ENCODE data around the gene MYO1D. TPM values are rescaled to one million over a fixed set of nuclear protein-coding genes. Genes with fewer than 3 reads are reported as not detected.

Gene MYO1D
- total and polyA plus RNA-seq, 2 of the 13 experiments (the other 11 are each of a cell fraction or from before 2014, with no cell fraction given): 13.2 to 17.3 TPM

DNA sequence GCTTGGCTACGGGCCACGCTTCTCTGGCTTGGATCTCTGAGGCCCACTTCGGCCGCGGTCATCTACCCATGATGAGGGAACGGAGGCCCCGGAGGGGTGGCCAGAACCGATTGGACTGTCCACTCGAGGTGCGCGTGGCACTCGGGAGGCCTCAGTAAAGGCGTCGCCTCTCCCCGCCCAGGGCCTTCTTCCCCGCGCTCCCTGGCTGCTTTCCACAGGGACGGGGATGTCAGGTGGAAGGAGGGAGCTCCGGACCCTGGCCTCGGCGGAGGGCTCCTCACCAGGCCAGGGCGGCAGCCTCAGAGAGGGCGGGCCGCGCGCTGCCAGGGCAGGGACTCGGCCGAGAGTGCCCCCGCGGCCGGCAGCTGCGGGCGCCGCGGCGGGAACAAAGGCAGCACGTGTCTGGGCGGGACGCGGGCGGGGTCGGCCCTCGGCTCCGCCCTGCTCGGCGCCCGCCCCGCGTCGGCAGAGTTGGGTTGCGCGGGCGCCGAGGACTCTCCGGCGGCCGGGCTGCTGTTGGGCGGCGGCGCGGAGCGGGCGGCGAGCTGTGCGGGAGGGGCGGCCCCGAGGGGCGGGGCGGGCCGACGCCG is 390.7 kb downstream of the MYO1D start (continued):
- TF ChIP-seq EEA1 (CRISPR knock-in tag; IDR thresholded peaks at IDR 0.05; ENCODE audit: borderline replicate concordance) (0 out of 2 replicates have a peak, but pooled peaks have one; percentile 24), REST (IDR thresholded peaks at IDR 0.05; ENCODE audit: borderline replicate concordance in 1 of 2, low read depth in 1 of 2, low read length in 2 of 2) (no peak), RCOR2 (CRISPR knock-in tag; IDR thresholded peaks at IDR 0.05) (no peak), CCDC6 (CRISPR knock-in tag; IDR thresholded peaks at IDR 0.05) (peak; percentile 74; the same call in 1 of the 2 replicates), ERF (CRISPR knock-in tag; IDR thresholded peaks at IDR 0.05) (peak; percentile 45), ESRRA (CRISPR knock-in tag; IDR thresholded peaks at IDR 0.05; ENCODE audit: low read depth) (peak; percentile 63; the same call in 1 of the 2 replicates), HNRNPK (IDR thresholded peaks at IDR 0.05; ENCODE audit: low read depth, low read length, poor library complexity, severe bottlenecking) (no peak), ZNF850 (CRISPR knock-in tag; conservative IDR thresholded peaks at IDR 0.05) (no peak), SMARCE1 (IDR thresholded peaks at IDR 0.05; ENCODE audit: borderline replicate concordance) (no peak), ISL2 (CRISPR knock-in tag; IDR thresholded peaks at IDR 0.05) (peak; percentile 33; the same call in 1 of the 2 replicates), THAP9 (CRISPR knock-in tag; IDR thresholded peaks at IDR 0.05; ENCODE audit: borderline replicate concordance) (no peak), TFDP1 (CRISPR knock-in tag; IDR thresholded peaks at IDR 0.05; ENCODE audit: borderline replicate concordance) (peak; percentile 95)
- TF ChIP-seq, protein P1, sequence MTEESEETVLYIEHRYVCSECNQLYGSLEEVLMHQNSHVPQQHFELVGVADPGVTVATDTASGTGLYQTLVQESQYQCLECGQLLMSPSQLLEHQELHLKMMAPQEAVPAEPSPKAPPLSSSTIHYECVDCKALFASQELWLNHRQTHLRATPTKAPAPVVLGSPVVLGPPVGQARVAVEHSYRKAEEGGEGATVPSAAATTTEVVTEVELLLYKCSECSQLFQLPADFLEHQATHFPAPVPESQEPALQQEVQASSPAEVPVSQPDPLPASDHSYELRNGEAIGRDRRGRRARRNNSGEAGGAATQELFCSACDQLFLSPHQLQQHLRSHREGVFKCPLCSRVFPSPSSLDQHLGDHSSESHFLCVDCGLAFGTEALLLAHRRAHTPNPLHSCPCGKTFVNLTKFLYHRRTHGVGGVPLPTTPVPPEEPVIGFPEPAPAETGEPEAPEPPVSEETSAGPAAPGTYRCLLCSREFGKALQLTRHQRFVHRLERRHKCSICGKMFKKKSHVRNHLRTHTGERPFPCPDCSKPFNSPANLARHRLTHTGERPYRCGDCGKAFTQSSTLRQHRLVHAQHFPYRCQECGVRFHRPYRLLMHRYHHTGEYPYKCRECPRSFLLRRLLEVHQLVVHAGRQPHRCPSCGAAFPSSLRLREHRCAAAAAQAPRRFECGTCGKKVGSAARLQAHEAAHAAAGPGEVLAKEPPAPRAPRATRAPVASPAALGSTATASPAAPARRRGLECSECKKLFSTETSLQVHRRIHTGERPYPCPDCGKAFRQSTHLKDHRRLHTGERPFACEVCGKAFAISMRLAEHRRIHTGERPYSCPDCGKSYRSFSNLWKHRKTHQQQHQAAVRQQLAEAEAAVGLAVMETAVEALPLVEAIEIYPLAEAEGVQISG (CRISPR knock-in tag; IDR thresholded peaks at IDR 0.05): peak; percentile 70; the same call in 1 of the 2 replicates
- TF ChIP-seq, protein P2, sequence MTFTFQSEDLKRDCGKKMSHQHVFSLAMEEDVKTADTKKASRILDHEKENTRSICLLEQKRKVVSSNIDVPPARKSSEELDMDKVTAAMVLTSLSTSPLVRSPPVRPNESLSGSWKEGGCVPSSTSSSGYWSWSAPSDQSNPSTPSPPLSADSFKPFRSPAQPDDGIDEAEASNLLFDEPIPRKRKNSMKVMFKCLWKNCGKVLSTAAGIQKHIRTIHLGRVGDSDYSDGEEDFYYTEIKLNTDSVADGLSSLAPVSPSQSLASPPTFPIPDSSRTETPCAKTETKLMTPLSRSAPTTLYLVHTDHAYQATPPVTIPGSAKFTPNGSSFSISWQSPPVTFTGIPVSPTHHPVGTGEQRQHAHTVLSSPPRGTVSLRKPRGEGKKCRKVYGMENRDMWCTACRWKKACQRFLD (CRISPR knock-in tag; IDR thresholded peaks at IDR 0.05; ENCODE audit: borderline replicate concordance): 0 out of 2 replicates have a peak, but pooled peaks have one; percentile 47
- TF ChIP-seq, protein P3, sequence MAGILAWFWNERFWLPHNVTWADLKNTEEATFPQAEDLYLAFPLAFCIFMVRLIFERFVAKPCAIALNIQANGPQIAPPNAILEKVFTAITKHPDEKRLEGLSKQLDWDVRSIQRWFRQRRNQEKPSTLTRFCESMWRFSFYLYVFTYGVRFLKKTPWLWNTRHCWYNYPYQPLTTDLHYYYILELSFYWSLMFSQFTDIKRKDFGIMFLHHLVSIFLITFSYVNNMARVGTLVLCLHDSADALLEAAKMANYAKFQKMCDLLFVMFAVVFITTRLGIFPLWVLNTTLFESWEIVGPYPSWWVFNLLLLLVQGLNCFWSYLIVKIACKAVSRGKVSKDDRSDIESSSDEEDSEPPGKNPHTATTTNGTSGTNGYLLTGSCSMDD (CRISPR knock-in tag; IDR thresholded peaks at IDR 0.05): no peak

Measured in HepG2 (cell line).